DOHH2 (cell line): ENCODE measurements around the gene CHP2.

Experiments
- EZH2phosphoT487 ChIP-seq: fragments of 200-600 bp; sonication (generic); IDR thresholded peaks from 2 replicates; pipeline ENCODE4 v1.6.1; 2017; ENCODE audit warnings: borderline replicate concordance, mild to moderate bottlenecking, antibody characterized with exemption, low read length, moderate library complexity, mixed read lengths
- TF ChIP-seq, protein P1 (sequence below): fragments of 200-600 bp; sonication (generic); IDR thresholded peaks from one replicate; pipeline ENCODE4 v1.5.1; 2014; ENCODE audit warnings: antibody characterized with exemption, mild to moderate bottlenecking, low read depth, low read length; ENCODE audit not compliant: poor library complexity, severe bottlenecking

DNA sequence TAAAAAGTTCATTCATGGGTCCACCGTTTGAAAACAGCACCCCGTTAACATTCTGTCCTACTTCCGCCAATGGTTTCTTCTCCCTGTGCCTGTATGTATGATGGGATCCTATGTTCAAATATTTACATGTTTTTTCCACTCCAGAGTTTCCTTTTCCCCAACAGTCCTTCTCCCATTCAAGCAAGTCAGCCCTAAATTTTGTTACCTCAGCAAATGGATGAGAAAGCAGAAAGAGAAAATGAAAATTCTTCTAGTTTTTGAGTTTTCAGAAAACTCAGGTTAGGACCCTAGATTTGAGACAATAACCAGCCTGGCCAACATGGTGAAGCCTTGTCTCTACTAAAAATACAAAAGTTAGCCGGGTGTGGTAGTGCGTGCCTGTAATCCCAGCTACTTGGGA lies 38.3 kb upstream of the CHP2 start:
- TF ChIP-seq, protein P1, sequence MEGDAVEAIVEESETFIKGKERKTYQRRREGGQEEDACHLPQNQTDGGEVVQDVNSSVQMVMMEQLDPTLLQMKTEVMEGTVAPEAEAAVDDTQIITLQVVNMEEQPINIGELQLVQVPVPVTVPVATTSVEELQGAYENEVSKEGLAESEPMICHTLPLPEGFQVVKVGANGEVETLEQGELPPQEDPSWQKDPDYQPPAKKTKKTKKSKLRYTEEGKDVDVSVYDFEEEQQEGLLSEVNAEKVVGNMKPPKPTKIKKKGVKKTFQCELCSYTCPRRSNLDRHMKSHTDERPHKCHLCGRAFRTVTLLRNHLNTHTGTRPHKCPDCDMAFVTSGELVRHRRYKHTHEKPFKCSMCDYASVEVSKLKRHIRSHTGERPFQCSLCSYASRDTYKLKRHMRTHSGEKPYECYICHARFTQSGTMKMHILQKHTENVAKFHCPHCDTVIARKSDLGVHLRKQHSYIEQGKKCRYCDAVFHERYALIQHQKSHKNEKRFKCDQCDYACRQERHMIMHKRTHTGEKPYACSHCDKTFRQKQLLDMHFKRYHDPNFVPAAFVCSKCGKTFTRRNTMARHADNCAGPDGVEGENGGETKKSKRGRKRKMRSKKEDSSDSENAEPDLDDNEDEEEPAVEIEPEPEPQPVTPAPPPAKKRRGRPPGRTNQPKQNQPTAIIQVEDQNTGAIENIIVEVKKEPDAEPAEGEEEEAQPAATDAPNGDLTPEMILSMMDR: no peak
- no peak for TF ChIP-seq EZH2phosphoT487
